Adipose tissue (tissue), 3 donors: ENCODE measurements around the gene EREG. TPM values are rescaled to one million over a fixed set of nuclear protein-coding genes. Genes with fewer than 3 reads are reported as not detected.
"Not testable (repeated sequence)": the region's sequence is repeated elsewhere in the genome, so short reads cannot be mapped to it uniquely, and the experiment has no call there.

Experiments
- H3K27ac ChIP-seq: one replicate; pipeline ENCODE4 v1.5.1; 2013; ENCODE audit warnings: low read depth, low read length
- WGBS, 3 donors: extraction: QIAGEN DNeasy Blood & Tissue Kit; methylation state at CpG; one replicate each; pipeline ENCODE4 v1.1.7; 2013; 5-methylcytosine and 5-hydroxymethylcytosine counted together
- polyA plus RNA-seq, 3 donors: library from polyadenylated mRNA; stranded (reverse); fragments of 200-250 nt; gene quantifications; one replicate each; pipeline ENCODE4 v1.2.3, GENCODE V29; 2013
- donor health status: healthy with polysubstance abuse.
- donor health status: Bipolar disorder and iron deficiency.
- donor health status: healthy.

EREG gene
- polyA plus RNA-seq, 3 donors, result 0.03 to 4.0 (median 0.45) TPM

DNA sequence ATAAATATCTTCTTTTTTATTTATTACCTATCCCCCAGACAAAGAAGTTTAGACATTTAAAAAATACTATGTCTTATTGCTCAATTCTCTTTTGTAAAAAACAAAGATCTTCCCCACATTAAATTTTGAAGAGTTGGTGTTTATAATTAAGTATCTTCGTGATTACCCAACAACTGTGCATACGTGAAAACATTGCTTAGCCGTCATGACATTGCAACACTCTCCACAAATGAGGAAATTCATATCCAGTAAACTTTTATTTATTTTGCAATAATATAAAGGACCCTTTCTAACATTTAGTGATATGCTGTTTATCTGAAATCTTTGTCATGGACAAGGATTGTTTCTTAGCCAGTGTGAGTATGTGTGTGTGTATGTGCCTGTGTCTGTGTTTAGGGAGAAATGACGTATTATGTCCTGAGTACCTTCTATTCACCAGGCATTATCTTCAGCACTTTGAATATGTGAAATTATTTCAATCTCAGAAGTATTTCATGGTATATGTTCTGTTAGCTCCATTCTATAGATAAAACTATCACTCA, 26.1 kb upstream of the EREG start:
- H3K27ac ChIP-seq, result no peak overlapping the region
- 47 to 79% (median 53%) methylated on average over 4 of the region's 4 CpGs for WGBS, 3 donors

DNA sequence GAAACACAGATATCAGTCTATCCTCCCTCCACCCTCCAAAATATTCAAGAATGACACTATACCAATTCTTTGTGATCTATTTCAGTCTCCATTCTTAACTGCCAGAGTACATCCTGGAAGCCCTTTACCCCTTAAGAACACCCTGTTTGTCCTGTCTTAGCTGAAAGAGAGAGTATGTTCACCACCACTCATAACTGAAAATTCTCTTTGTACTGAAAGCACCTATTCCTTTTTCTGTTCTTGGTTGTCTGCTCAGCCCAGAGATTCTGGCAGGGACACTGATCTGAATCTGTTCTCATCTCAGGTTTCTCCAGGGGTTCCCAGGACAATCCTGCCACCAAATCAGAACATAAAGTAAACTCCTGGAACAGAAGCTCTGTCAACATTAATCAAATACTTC, 25.4 kb upstream of the EREG start:
- no peak overlapping the region for H3K27ac ChIP-seq

DNA sequence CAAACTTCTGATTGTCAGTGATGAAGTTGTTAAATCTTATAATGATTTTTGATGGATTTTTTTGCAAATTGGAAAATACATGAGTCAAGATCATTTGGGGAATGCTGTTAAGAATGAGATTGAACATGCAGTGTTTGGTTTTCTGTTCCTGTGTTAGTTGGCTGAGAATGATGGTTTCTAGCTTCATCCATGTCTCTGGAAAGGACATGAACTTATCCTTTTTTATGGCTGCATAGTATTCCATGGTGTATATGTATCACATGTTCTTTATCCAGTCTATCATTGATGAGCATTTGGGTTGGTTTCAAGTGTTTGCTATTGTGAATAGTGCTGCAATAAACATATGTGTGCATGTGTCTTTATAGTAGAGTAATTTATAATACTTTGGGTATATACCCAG, 24.5 kb upstream of the EREG start:
- H3K27ac ChIP-seq, result not testable (repeated sequence)

DNA sequence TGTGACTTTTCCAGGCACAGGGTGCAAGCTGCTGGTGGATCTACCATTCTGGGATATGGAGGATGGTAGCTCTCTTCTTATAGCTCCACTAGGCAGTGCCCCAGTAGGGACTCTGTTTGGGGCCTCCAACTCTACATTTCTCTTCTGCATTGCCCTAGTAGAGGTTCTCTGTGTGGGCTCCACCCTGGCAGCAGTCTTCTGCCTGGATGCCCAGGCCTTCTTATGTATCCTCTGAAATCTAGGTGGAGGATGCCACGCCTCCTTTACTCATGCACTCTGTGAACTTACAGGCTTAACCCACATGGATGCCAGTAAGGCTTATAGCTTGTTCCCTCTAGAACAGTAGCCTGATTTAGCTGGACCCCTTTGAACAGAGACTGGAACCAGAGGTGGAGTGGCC, 20.9 kb upstream of the EREG start:
- no peak overlapping the region for H3K27ac ChIP-seq
- WGBS, 3 donors, result 46 to 54% (median 53%) methylated on average over 1 of the region's 1 CpG

DNA sequence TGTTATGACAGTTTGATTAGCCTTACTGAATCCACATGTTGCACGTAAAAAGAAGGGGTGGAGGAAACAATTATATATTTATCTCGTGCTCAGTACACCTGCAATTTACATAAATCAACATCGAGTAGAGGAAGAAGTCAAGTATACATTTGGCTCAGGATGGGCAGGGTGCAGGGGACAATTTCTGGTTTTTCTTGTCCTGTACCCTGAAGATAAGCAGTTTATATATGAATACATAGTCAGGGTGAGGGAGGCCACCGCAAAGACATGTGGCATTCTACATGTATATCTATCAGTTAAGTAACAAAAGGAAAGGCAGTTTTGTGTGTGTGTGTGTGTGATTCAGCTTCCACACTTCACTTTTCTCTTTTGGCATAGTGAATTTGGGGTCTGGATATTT, 11.1 kb upstream of the EREG start:
- WGBS, 3 donors, result 43 to 54% (median 46%) methylated on average over 4 of the region's 4 CpGs
- no peak overlapping the region for H3K27ac ChIP-seq

DNA sequence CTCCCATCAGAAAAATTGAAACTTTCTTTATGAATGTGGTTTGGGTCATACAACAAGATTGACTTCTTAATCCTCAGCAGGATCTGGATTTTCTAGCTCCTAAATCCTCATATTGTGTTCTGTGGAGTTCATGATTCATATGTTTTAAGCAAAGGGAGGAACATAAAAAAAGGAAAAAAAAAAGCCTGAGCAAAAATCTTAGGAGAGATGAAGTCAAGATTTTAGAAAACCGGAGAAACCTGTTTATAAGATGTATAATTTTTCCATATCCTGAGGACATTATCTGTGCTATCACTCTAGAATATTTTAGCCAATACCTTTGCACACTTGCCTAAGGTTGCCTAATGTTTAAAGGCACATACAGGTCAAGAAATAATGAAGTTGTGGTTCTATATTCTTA, 7.0 kb upstream of the EREG start:
- H3K27ac ChIP-seq, result no peak overlapping the region
- WGBS, 3 donors, result 63 to 89% (median 87%) methylated on average over 1 of the region's 1 CpG

DNA sequence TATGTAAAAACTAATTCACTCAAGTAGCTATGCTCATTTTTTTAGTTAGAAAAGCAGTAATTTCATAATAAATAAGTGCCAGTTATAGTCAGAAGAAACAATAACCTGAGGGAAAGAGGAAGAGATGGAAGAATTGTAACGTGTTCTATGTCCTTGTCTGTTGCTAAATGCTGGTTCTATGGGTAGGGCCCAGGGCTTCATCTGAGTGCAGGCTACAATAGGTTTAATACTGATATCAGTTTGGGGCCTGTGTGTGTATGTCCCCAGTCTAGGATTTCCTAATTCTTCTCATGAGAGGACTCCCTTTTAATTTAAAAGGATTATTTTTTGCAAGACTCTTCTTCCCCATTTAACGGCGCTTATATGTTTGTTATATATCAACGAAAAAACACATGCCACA, 3.3 kb upstream of the EREG start:
- no peak overlapping the region for H3K27ac ChIP-seq
- 50 to 72% (median 71%) methylated on average over 4 of the region's 4 CpGs for WGBS, 3 donors

DNA sequence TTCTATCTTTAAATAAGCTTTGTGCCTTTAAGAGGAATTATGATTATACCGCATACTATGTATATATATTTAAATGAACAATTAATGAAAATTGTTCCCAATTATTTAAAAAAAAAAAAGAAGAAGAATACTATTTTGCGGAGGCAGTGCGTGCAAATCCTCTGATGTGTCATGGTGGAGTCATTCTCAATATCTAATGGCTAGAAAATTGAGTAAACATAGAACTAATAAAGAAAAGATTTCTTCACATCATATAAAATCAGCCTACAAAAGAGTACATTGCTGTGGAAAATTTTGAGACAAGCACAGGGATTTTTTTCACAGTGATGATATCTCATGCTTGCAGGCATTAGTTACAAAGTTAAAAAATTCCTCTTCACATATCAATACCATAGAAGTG, 2.6 kb upstream of the EREG start:
- 92 to 97% (median 95%) methylated on average over 3 of the region's 3 CpGs for WGBS, 3 donors
- H3K27ac ChIP-seq, result no peak overlapping the region

DNA sequence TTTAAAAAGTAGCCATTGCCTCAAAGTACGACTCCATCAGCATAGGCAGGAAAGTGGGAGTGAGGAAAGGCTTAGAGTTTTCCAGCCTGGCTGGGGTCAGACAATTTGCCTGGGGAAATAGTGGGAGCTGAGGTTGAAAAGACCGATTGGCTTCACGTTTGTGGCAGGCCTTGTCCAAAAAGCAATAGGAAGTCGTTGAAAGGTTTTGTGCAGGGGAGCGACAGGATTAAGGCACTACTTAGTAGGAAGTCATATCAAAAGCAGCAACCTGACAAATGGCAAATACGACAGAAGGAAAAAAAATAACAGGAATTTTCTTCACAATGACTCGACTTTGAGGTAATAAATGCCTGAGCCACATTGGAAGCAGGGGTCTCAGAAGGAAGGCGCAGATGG, 691 bp upstream of the EREG start:
- H3K27ac ChIP-seq, result no peak overlapping the region
- WGBS, 3 donors, result 30 to 51% (median 33%) methylated on average over 8 of the region's 8 CpGs

DNA sequence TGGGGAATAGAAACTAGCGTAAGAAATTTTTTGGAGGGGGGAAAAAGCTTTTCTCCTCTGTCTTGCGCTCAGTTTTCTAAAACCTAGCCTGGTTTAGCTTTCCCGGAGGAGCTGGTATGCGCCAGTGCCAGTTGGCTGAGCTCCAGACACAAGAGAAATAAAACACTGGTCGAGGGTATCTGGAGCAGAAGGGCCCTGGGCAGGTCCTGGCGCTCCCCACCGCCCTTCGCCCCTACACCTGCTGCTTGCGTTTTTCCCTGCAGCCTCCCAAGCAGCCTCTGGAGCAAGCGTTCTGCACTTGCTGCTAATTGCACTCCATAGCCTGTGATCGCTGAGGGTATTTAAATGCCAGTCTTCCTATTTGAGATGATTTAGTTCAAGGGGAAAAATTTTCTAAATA, 816 bp downstream of the EREG start:
- 8 to 15% (median 8%) methylated on average over 11 of the region's 11 CpGs for WGBS, 3 donors

DNA sequence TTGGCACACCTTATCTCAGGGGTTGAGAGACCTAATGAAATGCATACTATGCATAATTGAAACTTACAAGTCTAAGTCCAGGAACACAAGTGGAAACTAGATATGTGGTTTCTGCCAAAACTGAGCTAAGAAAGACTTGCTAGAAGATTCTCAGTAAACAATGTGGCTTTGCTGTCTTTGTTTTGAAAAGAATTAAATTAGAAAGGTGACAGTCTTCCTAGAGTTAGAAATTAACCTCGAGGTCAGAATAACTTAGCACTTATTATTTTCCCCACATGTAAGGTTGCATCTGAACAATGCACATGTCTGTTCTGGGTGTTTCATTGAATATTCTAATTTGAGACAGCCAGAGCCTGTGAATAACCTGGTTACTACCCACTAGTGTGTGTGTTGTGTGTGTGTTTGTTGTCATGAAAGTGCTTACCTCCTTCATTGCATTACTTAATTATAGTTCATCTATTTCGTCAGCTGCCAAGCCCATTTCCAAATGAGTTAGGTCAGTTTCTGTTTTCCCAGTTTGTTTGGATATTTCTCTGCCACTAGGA, 1.5 kb downstream of the EREG start:
- 40 to 77% (median 47%) methylated on average over 2 of the region's 2 CpGs for WGBS, 3 donors
- no peak overlapping the region for H3K27ac ChIP-seq

More for the DNA sequence above, 816 bp downstream of the EREG start:
- H3K27ac ChIP-seq, result no peak overlapping the region

DNA sequence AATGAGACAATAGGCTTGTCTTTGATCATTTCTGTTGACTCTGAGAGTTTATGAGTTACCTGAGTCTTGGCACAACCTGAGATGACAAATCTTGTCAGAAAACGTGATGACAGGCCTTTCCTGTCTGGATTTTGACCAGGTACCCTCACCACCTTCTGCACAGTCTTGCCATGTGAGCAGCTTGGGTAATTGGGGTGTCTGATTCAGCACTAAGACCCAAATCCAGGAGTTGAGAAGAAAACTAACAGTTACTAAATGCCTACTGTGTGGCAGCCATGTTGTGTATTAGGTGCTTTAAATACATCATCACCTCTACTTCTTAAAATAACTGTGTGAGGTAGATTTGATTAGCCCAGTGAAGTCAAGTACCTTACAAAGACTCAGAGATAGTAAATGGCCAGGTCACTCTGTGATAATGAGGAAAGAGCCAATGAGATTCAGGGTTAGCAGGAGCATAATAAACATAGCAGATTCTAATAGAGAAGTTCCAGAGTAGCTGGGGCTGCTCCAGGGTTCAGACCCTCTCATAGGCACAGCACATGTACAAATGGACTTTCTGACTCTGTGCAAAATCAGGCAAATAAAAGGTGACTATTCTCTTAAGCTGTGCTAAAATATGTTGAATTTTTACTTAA, 2.8 kb downstream of the EREG start:
- 28 to 32% (median 29%) methylated on average over 1 of the region's 1 CpG for WGBS, 3 donors
- no peak overlapping the region for H3K27ac ChIP-seq

DNA sequence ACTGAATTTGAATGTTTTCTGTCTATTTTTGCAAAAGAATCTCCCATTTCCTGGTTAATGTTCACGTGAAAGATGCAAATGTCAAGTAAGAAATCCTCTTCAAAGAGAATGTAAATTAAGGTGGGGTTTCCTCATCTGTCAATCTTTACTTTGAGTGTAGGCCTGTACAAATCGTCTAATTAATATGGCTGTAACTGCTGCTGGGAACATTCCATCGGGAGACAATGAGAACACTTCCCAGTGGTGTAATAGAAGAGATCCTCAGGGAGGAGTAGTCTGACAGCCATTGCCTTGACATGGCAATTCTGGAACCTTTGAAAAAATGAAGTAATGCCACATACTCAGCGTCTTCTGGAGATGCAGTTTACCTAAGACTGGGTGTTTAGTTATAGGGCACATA, 3.7 kb downstream of the EREG start:
- 61 to 66% (median 63%) methylated on average over 4 of the region's 4 CpGs for WGBS, 3 donors

DNA sequence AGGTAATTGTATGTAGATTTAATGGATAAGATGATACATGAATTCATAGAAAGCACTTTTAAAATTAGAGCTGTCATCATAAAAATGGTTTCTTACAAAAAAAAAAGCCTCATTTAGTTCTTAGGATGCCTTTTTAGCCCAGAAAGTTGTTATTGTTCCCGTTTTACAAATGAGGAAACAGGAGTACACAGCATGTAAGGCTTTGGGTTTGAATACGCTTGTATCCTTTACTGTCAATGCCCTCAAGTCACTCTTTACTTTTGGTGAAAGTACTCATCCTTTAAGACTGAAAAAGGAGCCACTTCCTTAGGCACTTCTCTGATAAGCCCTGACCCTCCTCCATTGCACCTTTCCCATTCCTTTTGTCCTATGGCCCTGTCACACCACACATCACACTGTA, 4.9 kb downstream of the EREG start:
- 54 to 70% (median 69%) methylated on average over 2 of the region's 2 CpGs for WGBS, 3 donors
- no peak overlapping the region for H3K27ac ChIP-seq

More for the DNA sequence above, 3.7 kb downstream of the EREG start:
- H3K27ac ChIP-seq, result no peak overlapping the region

DNA sequence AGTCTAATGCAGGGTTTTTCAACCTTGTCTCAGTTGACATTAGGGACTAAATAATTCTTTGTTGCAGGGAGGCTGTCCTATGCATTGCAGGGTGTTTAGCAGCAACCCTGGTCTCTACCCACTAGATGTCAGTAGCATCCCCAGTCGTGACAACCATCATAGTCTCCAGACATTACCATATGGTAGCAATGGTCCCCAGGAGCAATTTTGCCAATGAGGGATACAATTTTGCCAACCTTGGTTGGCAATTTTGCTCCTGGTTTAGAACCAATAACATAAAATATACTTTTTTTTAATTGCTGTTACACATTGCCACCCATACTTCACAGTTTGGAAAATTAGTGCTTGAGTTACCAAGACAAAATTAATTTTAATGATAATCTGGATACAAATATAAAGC, 6.0 kb downstream of the EREG start:
- 0 to 15% (median 8%) methylated on average over 1 of the region's 1 CpG for WGBS, 3 donors

DNA sequence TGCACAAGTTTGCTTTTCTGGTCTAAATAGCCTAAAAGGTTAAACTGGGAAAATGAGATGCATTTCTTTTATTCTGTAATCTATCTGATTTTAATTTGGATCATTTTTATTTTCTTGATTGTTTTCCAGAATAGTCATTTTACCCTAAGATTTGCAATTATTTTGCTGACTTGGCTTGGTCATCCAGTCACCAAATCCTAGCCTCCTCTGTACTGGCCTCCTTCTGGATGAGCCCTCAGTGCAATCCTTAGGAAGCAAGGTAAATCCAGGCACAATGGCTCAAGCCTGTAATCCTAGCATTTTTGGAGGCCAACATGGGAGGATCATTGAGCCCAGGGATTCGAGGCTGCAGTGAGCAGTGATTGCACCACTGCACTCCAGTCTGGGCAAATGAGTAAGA, 9.2 kb downstream of the EREG start:
- no peak overlapping the region for H3K27ac ChIP-seq
- 49 to 74% (median 55%) methylated on average over 1 of the region's 1 CpG for WGBS, 3 donors

More for the DNA sequence above, 6.0 kb downstream of the EREG start:
- no peak overlapping the region for H3K27ac ChIP-seq

DNA sequence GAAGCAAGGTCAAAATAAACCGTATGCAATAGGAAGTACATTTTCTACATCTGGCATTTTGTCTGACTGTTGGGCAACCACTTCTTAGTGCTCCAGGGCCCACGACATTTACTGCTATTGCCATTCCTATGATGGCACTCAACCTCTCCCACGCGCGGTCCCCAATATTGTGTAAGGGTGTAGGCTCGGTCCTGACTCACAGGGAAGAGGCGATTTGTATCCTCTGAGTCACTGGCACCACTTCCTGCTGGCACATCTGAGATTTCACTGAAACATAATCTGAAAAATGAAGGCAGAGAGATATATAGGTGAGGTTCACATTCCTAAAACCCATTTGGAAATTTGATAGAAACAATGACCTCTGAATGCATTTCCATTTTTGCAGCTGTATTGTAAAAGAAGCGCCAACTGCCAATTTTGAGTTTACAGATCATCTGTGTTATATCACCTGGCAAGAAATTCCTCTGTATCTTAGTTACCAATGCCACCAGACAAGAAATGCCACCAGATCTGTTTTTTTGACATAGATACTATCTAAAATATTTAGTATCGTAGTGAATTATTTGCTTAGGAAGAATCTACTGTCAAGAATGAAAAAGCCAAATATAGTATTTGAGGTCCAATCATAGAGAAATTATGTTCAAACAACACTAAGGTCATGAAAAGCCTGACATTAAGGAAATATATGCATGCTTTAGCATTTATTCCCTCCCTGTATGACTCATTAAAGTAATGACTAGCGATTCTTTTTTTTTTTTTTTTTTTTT, 9.8 kb downstream of the EREG start:
- WGBS, 3 donors, result 57 to 71% (median 60%) methylated on average over 10 of the region's 10 CpGs
- H3K27ac ChIP-seq, result no peak overlapping the region

DNA sequence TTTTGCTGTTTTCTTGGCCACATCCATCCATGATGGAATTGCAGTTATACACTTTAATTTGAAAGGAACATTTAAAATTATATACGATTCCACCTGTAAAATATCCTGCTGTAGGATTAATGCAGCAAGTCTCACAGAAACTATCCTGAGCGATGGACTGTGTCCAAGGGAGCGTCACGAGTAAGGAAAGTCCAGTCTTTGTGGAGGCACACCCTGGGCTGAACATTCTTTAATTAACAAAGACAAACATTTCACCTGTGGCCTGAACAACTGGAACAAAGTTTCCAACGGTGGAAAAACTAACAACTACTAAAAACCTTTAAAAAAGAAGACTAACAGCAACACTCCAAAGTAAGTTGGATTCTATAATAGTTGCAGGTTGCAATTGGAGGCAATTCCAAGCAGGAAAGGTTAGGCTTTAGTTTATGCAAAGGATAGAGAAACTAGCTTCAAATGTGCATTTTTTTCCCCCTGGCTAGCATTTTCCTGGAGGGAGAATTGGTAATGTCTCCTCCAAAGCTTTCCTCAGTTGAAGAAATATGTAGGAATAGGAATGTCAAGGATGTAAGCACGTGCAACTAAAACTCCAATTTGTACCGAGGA, 11.0 kb downstream of the EREG start:
- no peak overlapping the region for H3K27ac ChIP-seq
- 57 to 68% (median 65%) methylated on average over 7 of the region's 7 CpGs for WGBS, 3 donors

DNA sequence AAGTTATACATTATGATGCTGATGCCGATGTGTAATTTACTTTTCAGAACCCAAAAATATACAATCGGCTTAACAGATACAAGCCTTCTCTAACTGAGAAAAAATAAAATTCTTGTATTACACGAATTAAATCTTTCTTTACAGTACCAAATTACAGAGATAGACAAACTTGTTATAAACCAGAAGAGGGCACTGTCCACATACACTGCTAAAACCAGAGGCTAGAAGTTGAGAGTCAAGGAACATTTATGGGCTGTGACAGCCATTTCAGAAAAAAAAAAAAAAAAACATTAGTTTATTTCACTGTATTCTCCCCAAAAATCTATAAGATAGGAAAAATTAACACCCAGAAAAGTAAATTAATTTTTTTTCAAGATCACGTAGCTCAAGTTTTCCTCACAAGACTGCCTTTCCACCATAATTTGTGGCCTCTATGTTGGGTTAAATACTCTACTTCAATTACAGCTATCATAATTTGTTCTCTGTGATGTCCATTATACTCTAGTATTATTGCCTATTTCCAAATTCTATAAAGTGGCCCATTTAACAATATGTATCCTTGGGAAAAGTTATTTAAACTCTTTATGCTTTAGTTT, 12.0 kb downstream of the EREG start:
- WGBS, 3 donors, result 49 to 63% (median 54%) methylated on average over 4 of the region's 4 CpGs
- no peak overlapping the region for H3K27ac ChIP-seq
